Naive thymus-derived CD8-positive, alpha-beta T cell (primary cell): ENCODE data around the gene CHCHD6. TPM values are rescaled to one million over a fixed set of nuclear protein-coding genes. Genes with fewer than 3 reads are reported as not detected.

ENCODE experiments used
- ATAC-seq, 2 donors: fragments of 150-1000 bp; cut with Tn5 transposase in 1 of 2; sonication (Bioruptor Pico), chemical (Tn5 transposase) in 1 of 2; 1 replicate in 1 of 2; 2 replicates in 1 of 2; pipeline ENCODE4 v1.10.0; 2021; ENCODE audit warnings: mild to moderate bottlenecking in 2 of 2, moderate library complexity in 2 of 2
- POLR2A ChIA-PET: fragments of 350-600 bp; sonication (Branson Sonifier 250); formaldehyde crosslinking; loops from one replicate; lab custom pipeline; 2021; ENCODE audit warnings: antibody characterized with exemption; lab: Charles Lee
- DNase-seq, 10 donors: peaks; one replicate each; pipeline versions ENCODE4 v3.0.0 to v3.0.0-alpha.2; 2020 to 2022
- H3K27ac Mint-ChIP-seq, 10 donors: one replicate each; pipeline ENCODE4 v1.8.0; 2020 to 2022; ENCODE audit warnings: mild to moderate bottlenecking in 10 of 10, mixed read lengths in 10 of 10, moderate library complexity in 4 of 10, inconsistent platforms in 1 of 10
- H3K27me3 Mint-ChIP-seq, 5 donors: one replicate each; pipeline ENCODE4 v1.8.0; 2021 to 2022; ENCODE audit warnings: mixed read lengths in 5 of 5
- H3K36me3 Mint-ChIP-seq, 3 donors: one replicate each; pipeline ENCODE4 v1.8.0; 2020 to 2022; ENCODE audit warnings: mixed read lengths in 3 of 3, mild to moderate bottlenecking in 2 of 3, inconsistent platforms in 1 of 3
- H3K4me1 Mint-ChIP-seq, 4 donors: one replicate each; pipeline ENCODE4 v1.8.0; 2021 to 2022; ENCODE audit warnings: mixed read lengths in 4 of 4
- H3K4me3 Mint-ChIP-seq, 10 donors: one replicate each; pipeline ENCODE4 v1.8.0; 2020 to 2022; ENCODE audit warnings: mild to moderate bottlenecking in 10 of 10, mixed read lengths in 10 of 10, moderate library complexity in 6 of 10, inconsistent platforms in 1 of 10
- H3K9me3 Mint-ChIP-seq, 9 donors: one replicate each; pipeline ENCODE4 v1.8.0; 2020 to 2022; ENCODE audit warnings: mixed read lengths in 9 of 9, mild to moderate bottlenecking in 3 of 9, inconsistent platforms in 1 of 9, moderate library complexity in 1 of 9
- polyA plus RNA-seq, 3 donors: library from polyadenylated mRNA; unstranded; fragments of 300-500 nt; fragmentation: Illumina TruSeq; gene quantifications; one replicate each; pipeline ENCODE4 v1.2.3, GENCODE V29; 2021
- total RNA-seq, 8 experiments: library from RNA in 2 of 8; stranded (reverse) in 2 of 8; gene quantifications; one replicate each; pipeline ENCODE4 v1.2.3 and lab custom pipeline; 2021 to 2026

The CHCHD6 gene
- total and polyA plus RNA-seq, 5 experiments from 2014 or later, result 7.8 to 16.9 (median 11.3) TPM

DNA sequence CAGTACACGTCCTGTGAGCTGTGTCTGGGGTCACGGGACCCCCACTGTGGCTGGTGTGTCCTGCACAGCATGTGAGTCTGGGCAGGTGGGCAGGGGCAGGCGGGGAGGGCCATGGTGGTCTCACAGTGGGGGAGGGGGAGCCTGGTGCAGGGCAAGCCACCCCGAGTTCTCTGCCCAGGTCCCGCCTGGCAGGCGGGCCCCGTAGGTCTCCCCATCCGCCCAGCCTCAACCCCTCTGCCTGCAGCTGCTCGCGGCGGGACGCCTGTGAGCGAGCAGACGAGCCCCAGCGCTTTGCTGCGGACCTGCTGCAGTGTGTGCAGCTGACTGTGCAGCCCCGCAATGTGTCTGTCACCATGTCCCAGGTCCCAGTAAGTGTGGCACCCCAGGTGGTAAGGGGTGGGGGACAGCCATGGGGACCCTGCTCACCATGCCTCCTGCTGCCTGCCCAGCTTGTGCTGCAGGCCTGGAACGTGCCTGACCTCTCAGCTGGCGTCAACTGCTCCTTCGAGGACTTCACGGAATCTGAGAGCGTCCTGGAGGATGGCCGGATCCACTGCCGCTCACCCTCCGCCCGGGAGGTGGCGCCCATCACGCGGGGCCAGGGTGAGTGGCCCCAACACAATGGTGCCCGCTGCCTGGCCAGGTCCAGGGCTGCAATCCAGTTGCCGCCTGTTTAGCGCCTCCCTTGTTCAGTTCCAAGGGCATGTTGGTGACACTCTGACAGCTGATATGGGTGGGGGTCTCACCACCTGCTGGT lies 300.8 kb downstream of the CHCHD6 start:
- no peak for ATAC-seq
- no peaks in the 10 kb centered on the region for H3K36me3 Mint-ChIP-seq

DNA sequence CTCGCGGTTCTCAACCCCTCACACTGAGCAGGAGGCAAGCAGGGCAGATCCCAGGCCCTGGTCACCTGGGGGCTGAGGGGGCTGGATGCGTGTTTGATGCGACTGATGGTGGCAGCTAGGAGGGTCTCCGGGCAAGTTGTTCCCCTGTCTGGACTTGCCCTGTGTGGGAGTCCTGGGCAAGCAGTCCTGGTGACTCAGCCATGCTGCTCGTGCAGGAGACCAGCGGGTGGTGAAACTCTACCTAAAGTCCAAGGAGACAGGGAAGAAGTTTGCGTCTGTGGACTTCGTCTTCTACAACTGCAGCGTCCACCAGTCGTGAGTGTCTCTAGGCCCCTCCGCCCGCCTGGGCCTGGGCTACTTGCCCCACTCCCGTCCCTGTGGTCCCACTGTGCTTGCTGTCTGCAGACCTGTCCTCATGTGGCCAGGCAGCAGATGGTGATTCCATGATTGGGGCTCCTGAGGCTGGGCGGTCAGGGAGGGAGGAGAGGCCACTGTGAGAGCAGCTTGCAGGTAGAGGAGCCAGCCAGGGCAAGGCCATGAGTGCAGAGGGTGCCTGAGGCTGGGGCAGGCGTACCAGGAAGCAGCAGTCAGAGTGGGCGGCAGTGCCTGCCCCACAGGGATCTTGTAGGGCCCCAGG lies 301.9 kb downstream of the CHCHD6 start:
- Mint-ChIP-seq H3K9me3 (no peaks in the 10 kb centered on the region), H3K27me3 (no peaks in the 10 kb centered on the region), H3K36me3 (no peaks in the 10 kb centered on the region), H3K4me1 (peaks cover 0 to 2% (median under 1%) of the 10 kb centered on the region in 4 donors), H3K4me3 (no peak overlapping the region), H3K27ac (peak overlapping the region in 2 of 10 donors; percentile 29 to 33)
- DNase-seq (no peak), ATAC-seq (no peak)
- POLR2A ChIA-PET, result no interaction called here

More for the DNA sequence above, 300.8 kb downstream of the CHCHD6 start:
- DNase-seq, result no peak
- H3K27me3 Mint-ChIP-seq, result no peaks in the 10 kb centered on the region
- no peaks in the 10 kb centered on the region for H3K9me3 Mint-ChIP-seq
- peak overlapping the region in 1 of 10 donors; percentile 71 for H3K27ac Mint-ChIP-seq
- POLR2A ChIA-PET, result no interaction called here
- H3K4me1 Mint-ChIP-seq, result peaks cover 0 to 2% (median under 1%) of the 10 kb centered on the region in 4 donors
- H3K4me3 Mint-ChIP-seq, result no peak overlapping the region

DNA sequence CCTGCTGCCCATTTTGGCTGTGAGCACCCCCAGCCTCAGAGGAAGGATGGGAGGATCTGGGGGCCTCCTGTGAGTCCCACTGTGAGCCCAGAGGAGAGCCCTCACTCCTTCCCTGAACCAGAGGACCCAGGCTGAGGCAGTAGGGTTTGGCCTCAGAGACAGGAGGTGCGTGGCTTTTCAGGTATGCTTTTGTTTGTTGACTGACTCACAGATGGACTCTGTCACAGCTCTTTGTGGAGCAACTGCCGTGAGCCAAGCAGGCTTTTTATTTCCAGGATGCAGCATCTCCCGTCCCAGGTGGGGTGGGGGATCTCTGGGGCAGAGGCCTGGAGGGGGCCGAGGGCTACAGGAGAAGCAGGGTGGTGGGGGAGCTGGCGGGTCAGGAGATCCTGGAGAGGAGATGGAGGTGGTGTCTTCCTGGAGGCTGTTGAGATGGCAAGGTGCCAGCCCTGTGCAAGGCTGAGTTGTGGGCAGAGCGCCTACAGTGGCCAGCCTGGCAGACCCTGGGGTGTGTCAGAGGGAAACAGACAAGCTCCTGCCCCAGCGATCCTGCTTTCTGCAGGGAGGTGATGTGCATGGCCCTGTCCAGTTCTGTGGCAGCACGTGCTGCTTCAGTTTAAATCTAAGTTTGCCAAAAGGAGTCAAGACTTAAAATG lies 302.9 kb downstream of the CHCHD6 start:
- H3K36me3 Mint-ChIP-seq, result no peaks in the 10 kb centered on the region
- DNase-seq (no peak), ATAC-seq (no peak)
- peaks cover 0 to 2% (median under 1%) of the 10 kb centered on the region in 4 donors for H3K4me1 Mint-ChIP-seq
- H3K27me3 Mint-ChIP-seq, result no peaks in the 10 kb centered on the region
- POLR2A ChIA-PET, result no interaction called here
- H3K9me3 Mint-ChIP-seq, result no peaks in the 10 kb centered on the region
- no peak overlapping the region for H3K4me3 Mint-ChIP-seq
- no peak overlapping the region for H3K27ac Mint-ChIP-seq

DNA sequence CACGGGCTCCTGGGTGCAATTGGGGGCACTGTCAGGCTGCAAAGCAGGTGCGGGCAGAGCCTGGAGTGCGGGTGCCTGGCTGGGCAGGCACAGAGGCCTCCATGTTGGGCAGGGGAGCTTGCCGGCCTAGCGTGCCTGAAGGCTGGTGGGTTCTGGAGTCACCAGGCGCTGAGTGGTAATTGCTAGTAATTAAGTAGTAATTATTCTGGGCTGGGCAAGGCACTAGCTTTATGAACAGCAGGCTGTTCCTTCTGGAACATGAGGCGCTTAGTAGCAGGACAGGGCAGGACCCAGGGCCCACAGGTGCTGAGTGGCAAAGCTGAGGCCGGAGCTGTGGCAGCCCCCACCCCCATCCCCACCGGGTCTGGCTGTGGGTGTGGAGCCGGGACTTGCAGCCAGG lies 304.2 kb downstream of the CHCHD6 start:
- no peak for DNase-seq
- Mint-ChIP-seq H3K4me1 (peaks cover 0 to 2% (median 0%) of the 10 kb centered on the region in 4 donors), H3K4me3 (no peak overlapping the region), H3K27me3 (no peaks in the 10 kb centered on the region), H3K36me3 (no peaks in the 10 kb centered on the region), H3K27ac (no peak overlapping the region), H3K9me3 (no peaks in the 10 kb centered on the region)
- POLR2A ChIA-PET, result no interaction called here
- no peak for ATAC-seq

DNA sequence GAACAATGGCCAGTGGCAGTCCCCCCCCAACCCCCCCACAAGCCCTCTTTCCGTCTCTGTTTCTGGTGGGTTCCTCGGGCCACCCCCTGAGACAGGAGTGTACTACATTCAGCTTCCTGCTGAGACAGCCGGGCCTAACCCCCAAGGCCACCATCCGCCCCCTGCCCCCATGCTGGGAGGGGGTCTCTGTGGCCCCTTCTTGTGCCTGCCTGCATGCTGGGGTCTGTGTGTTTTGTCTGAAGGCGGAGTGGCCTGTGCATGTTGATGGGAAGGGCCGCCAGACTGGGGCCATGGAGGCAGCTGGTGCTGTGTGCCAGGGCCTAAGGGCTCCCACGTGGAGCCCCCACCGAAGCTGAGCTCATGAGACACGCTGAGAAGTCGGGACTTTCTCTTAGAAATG lies 305.5 kb downstream of the CHCHD6 start:
- Mint-ChIP-seq H3K4me1 (peaks cover 0 to 2% (median 0%) of the 10 kb centered on the region in 4 donors), H3K27ac (peak overlapping the region in 1 of 10 donors; percentile 40), H3K4me3 (no peak overlapping the region), H3K36me3 (no peaks in the 10 kb centered on the region), H3K9me3 (no peaks in the 10 kb centered on the region), H3K27me3 (no peaks in the 10 kb centered on the region)
- DNase-seq (no peak), ATAC-seq (no peak)
- POLR2A ChIA-PET, result no interaction called here

Other genes with a start within 250 kb of the CHCHD6 start
- 10 to 100 TPM; 54.9 to 61.0 TPM for gene ZXDC, start 228.3 kb upstream of the CHCHD6 start, total RNA-seq
- 10 to 100 TPM; 11.4 to 27.0 (median 18.3) TPM for gene ZXDC, start 228.3 kb upstream of the CHCHD6 start, polyA plus RNA-seq
- gene UROC1, start 186.5 kb upstream of the CHCHD6 start, total RNA-seq, result under 1 TPM; 0.10 to 0.11 TPM
- under 1 TPM; 0.07 to 0.67 (median 0.21) TPM for gene UROC1, start 186.5 kb upstream of the CHCHD6 start, polyA plus RNA-seq
- not detected for gene CHST13, start 180.1 kb upstream of the CHCHD6 start, total RNA-seq
- gene CHST13, start 180.1 kb upstream of the CHCHD6 start, polyA plus RNA-seq, result under 1 TPM in 1 of 3 donors, not detected in 2; 0.14 TPM
- gene C3orf22, start 145.3 kb upstream of the CHCHD6 start, total RNA-seq, result not detected
- gene C3orf22, start 145.3 kb upstream of the CHCHD6 start, polyA plus RNA-seq, result not detected
- gene TXNRD3, start 49.1 kb upstream of the CHCHD6 start, total RNA-seq, result 1 to 10 TPM; 6.2 to 6.4 TPM
- gene TXNRD3, start 49.1 kb upstream of the CHCHD6 start, polyA plus RNA-seq, result 1 to 10 TPM; 3.2 to 6.7 (median 5.0) TPM